ENCODE results near the gene PAK1. TPM values are rescaled to one million over a fixed set of nuclear protein-coding genes. Genes with fewer than 3 reads are reported as not detected.

PAK1 gene
- total and polyA plus RNA-seq, 2 of the 4 experiments (the other 2 are of a cell fraction): 34.3 to 60.6 TPM

GRCh38 chr11:77441426-77441825, 32.5 kb downstream of the PAK1 start:
- Histone ChIP-seq H2AK5ac (ENCODE audit: low read depth, low read length) (no peak overlapping the region), H3K4me2 (ENCODE audit: low read depth, low read length) (no peak overlapping the region), H2AFZ (replicated peaks; ENCODE audit: low read length, poor library complexity) (no peak overlapping the region), H3K9me1 (ENCODE audit: insufficient read depth, low read length) (no peaks in the 10 kb centered on the region), H3K14ac (replicated peaks; ENCODE audit: low read depth, low read length) (no peak overlapping the region), H3K9ac (ENCODE audit: low read depth, low read length) (no peak overlapping the region), H2BK20ac (ENCODE audit: low read depth, low read length) (no peak overlapping the region), H3K79me1 (ENCODE audit: low read depth in 1 of 2, low read length in 2 of 2) (no peaks in the 10 kb centered on the region), H2BK5ac (ENCODE audit: low read depth, low read length, poor library complexity, severe bottlenecking) (no peak overlapping the region), H3K18ac (ENCODE audit: low read depth, low read length) (no peak overlapping the region), H3K56ac (ENCODE audit: extremely low read depth, insufficient read depth, low read length) (no peak overlapping the region), H3K4ac (ENCODE audit: low read depth, low read length) (no peak overlapping the region), H4K20me1 (ENCODE audit: insufficient read depth, low read length) (no peaks in the 10 kb centered on the region), H4K8ac (ENCODE audit: low read depth in 2 of 2, low read length in 2 of 2) (no peak overlapping the region), H4K91ac (ENCODE audit: insufficient read depth, low read depth, low read length) (no peak overlapping the region), H3K27ac (ENCODE audit: insufficient read depth, low read length) (no peak overlapping the region), H3K36me3 (ENCODE audit: control insufficient read depth, insufficient read depth, low read length) (no peaks in the 10 kb centered on the region), H2AK9ac (replicated peaks; ENCODE audit: low read depth, low read length, poor library complexity) (no peak overlapping the region), H3K27me3 (ENCODE audit: control insufficient read depth, insufficient read depth, low read length) (peaks cover 29% of the 10 kb centered on the region), H3K4me1 (ENCODE audit: control insufficient read depth, insufficient read depth, low read length) (no peaks in the 10 kb centered on the region), H2BK15ac (ENCODE audit: low read depth, low read length) (no peak overlapping the region), H3K4me3 (ENCODE audit: insufficient read depth, low read depth, low read length) (no peak overlapping the region), H3K23ac (ENCODE audit: low read depth, low read length) (no peak overlapping the region), H4K5ac (ENCODE audit: low read depth, low read length) (no peak overlapping the region), H2BK120ac (ENCODE audit: low read depth, low read length) (no peak overlapping the region), H3K9me3 (ENCODE audit: control insufficient read depth, insufficient read depth, low read length) (no peaks in the 10 kb centered on the region)
- ATAC-seq (ENCODE audit: low read depth) (no peak), DNase-seq (no peak)
- TF ChIP-seq BHLHE40 (IDR thresholded peaks at IDR 0.05; ENCODE audit: low read depth, low read length): no peak
- no peak for TF ChIP-seq CEBPB (IDR thresholded peaks at IDR 0.05; ENCODE audit: low read depth, low read length)
- TF ChIP-seq POLR2A (IDR thresholded peaks at IDR 0.05; ENCODE audit: low read depth, low read length): no peak
- no peak for TF ChIP-seq RAD21 (IDR thresholded peaks at IDR 0.05; ENCODE audit: low read length)
- TF ChIP-seq ELK1 (IDR thresholded peaks at IDR 0.05; ENCODE audit: borderline replicate concordance, low read depth, low read length): no peak
- no peak for TF ChIP-seq MAFK (IDR thresholded peaks at IDR 0.05; ENCODE audit: low read depth, low read length)
- TF ChIP-seq CHD1 (IDR thresholded peaks at IDR 0.05; ENCODE audit: low read depth, low read length): no peak
- no peak for TF ChIP-seq RFX5 (IDR thresholded peaks at IDR 0.05; ENCODE audit: low read depth, low read length)
- no peak for TF ChIP-seq MAZ (IDR thresholded peaks at IDR 0.05; ENCODE audit: borderline replicate concordance, low read depth, low read length)
- TF ChIP-seq, protein P1, sequence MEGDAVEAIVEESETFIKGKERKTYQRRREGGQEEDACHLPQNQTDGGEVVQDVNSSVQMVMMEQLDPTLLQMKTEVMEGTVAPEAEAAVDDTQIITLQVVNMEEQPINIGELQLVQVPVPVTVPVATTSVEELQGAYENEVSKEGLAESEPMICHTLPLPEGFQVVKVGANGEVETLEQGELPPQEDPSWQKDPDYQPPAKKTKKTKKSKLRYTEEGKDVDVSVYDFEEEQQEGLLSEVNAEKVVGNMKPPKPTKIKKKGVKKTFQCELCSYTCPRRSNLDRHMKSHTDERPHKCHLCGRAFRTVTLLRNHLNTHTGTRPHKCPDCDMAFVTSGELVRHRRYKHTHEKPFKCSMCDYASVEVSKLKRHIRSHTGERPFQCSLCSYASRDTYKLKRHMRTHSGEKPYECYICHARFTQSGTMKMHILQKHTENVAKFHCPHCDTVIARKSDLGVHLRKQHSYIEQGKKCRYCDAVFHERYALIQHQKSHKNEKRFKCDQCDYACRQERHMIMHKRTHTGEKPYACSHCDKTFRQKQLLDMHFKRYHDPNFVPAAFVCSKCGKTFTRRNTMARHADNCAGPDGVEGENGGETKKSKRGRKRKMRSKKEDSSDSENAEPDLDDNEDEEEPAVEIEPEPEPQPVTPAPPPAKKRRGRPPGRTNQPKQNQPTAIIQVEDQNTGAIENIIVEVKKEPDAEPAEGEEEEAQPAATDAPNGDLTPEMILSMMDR (conservative IDR thresholded peaks at IDR 0.05; ENCODE audit: low read depth, low read length): no peak
- TF ChIP-seq FOS (IDR thresholded peaks at IDR 0.05; ENCODE audit: low read depth, low read length): no peak
- no peak for TF ChIP-seq NFE2L2 (IDR thresholded peaks at IDR 0.05; ENCODE audit: low read depth, low read length)
- no peak for TF ChIP-seq MXI1 (IDR thresholded peaks at IDR 0.05; ENCODE audit: borderline replicate concordance, low read depth, low read length)
- no peak for TF ChIP-seq SMC3 (IDR thresholded peaks at IDR 0.05; ENCODE audit: low read depth, low read length)
- TF ChIP-seq, protein P2, sequence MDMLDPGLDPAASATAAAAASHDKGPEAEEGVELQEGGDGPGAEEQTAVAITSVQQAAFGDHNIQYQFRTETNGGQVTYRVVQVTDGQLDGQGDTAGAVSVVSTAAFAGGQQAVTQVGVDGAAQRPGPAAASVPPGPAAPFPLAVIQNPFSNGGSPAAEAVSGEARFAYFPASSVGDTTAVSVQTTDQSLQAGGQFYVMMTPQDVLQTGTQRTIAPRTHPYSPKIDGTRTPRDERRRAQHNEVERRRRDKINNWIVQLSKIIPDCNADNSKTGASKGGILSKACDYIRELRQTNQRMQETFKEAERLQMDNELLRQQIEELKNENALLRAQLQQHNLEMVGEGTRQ (IDR thresholded peaks at IDR 0.05; ENCODE audit: low read depth, low read length): no peak
- intact Hi-C loops (cut with micrococcal nuclease): no loop called here
- in situ Hi-C loops (cut with MboI; ENCODE audit: low sequenced_read_pairs): no loop called here
- WGBS, 2 experiments (ENCODE audit: extremely low coverage in 2 of 2, insufficient read length in 1 of 2): no CpG with 5 or more reads among the region's 1 CpG
- ChIA-PET POLR2A (ENCODE audit: unreplicated experiment) (interaction anchor here (1.1 kb wide), 1 partner anchor 8 kb away, joined by 7 read pairs; no protein-coding TSS in a partner anchor), CTCF (no interaction called here)
- dilution Hi-C loops (cut with HindIII; ENCODE audit: low sequenced_read_pairs, unreplicated experiment): no loop called here
- no TSS peak for BruUV-seq (replicated peaks)

Measured in IMR-90 (cell line).